ENCODE results near the gene S100PBP.
"Not testable (repeated sequence)": the region's sequence is repeated elsewhere in the genome, so short reads cannot be mapped to it uniquely, and the experiment has no call there.

S100PBP gene

GRCh38 chr1:32786856-32787255, 30.6 kb upstream of the S100PBP start:
- no peak for DNase-seq

- DNase-seq: peak; percentile 88
These were observed 28.1 kb upstream of the S100PBP start for GRCh38 chr1:32789356-32789755.

- DNase-seq: peak; percentile 34
These were observed 25.6 kb upstream of the S100PBP start for GRCh38 chr1:32791881-32792280.

GRCh38 chr1:32795763-32796162, 21.7 kb upstream of the S100PBP start:
- DNase-seq: peak; percentile 66

GRCh38 chr1:32797456-32797855, 20.0 kb upstream of the S100PBP start:
- no peak for DNase-seq

- DNase-seq: no peak
These were observed 19.3 kb upstream of the S100PBP start for GRCh38 chr1:32798191-32798590.

GRCh38 chr1:32798679-32799416, 18.6 kb upstream of the S100PBP start:
- DNase-seq: no peak

- DNase-seq: peak; percentile 77
These were observed 16.2 kb upstream of the S100PBP start for GRCh38 chr1:32801096-32801715.

GRCh38 chr1:32804460-32804859, 13.0 kb upstream of the S100PBP start:
- DNase-seq: not testable (repeated sequence)

GRCh38 chr1:32806290-32806689, 11.2 kb upstream of the S100PBP start:
- DNase-seq: no peak

GRCh38 chr1:32806910-32807523, 10.4 kb upstream of the S100PBP start:
- no peak for DNase-seq

GRCh38 chr1:32808580-32808979, 8.9 kb upstream of the S100PBP start:
- DNase-seq: no peak

GRCh38 chr1:32810358-32810757, 7.1 kb upstream of the S100PBP start:
- no peak for DNase-seq

- DNase-seq: no peak
These were observed 6.2 kb upstream of the S100PBP start for GRCh38 chr1:32811265-32811664.

- DNase-seq: no peak
These were observed 5.5 kb upstream of the S100PBP start for GRCh38 chr1:32811917-32812316.

GRCh38 chr1:32813941-32814739, 3.3 kb upstream of the S100PBP start:
- DNase-seq: peak; percentile 22

GRCh38 chr1:32816676-32817158, 736 bp upstream of the S100PBP start:
- peak; percentile 37 for DNase-seq

GRCh38 chr1:32817815-32818786, 648 bp downstream of the S100PBP start:
- DNase-seq: peak; percentile 79

- DNase-seq: no peak
These were observed 1.5 kb downstream of the S100PBP start for GRCh38 chr1:32818804-32819541.

- DNase-seq: no peak
These were observed 7.7 kb downstream of the S100PBP start for GRCh38 chr1:32825181-32825580.

- DNase-seq: peak; percentile 24
These were observed 10.9 kb downstream of the S100PBP start for GRCh38 chr1:32828341-32828740.

All from fibroblast of skin of right quadriceps (primary cell).